Upper lobe of left lung (tissue), 6 donors: ENCODE measurements around the gene RNF4. TPM values are rescaled to one million over a fixed set of nuclear protein-coding genes. Genes with fewer than 3 reads are reported as not detected.

Experiments
- ATAC-seq, 2 donors: fragments of 200-7000 bp; cut with Tn5 transposase; one replicate each; pipeline ENCODE4 v1.9.1; 2022; ENCODE audit warnings: mild to moderate bottlenecking in 2 of 2, moderate library complexity in 2 of 2; ENCODE audit not compliant: low FRiP score in 2 of 2
- DNase-seq, 2 donors: peaks; one replicate each; pipeline ENCODE4 v3.0.0-alpha.2; 2019 to 2020
- H3K27ac ChIP-seq, 4 donors: fragments of 200-600 bp; sonication (generic); one replicate each; pipeline ENCODE4 v1.5.1; 2016 to 2019
- H3K27me3 ChIP-seq, 4 donors: fragments of 200-600 bp; sonication (generic); one replicate each; pipeline ENCODE4 v1.5.1; 2017 to 2019
- H3K36me3 ChIP-seq, 4 donors: fragments of 200-600 bp; sonication (generic); one replicate each; pipeline ENCODE4 v1.5.1; 2016 to 2019
- H3K4me1 ChIP-seq, 4 donors: fragments of 200-600 bp; sonication (generic); one replicate each; pipeline ENCODE4 v1.5.1; 2018 to 2019
- H3K4me3 ChIP-seq, 4 donors: fragments of 200-600 bp; sonication (generic); one replicate each; pipeline ENCODE4 v1.5.1; 2017 to 2019; ENCODE audit warnings: mild to moderate bottlenecking in 2 of 4, moderate library complexity in 1 of 4
- H3K9me3 ChIP-seq, 4 donors: fragments of 200-600 bp; sonication (generic); one replicate each; pipeline ENCODE4 v1.5.1; 2018 to 2019
- EP300 ChIP-seq, 4 donors: sonication (generic); formaldehyde crosslinking; IDR thresholded peaks; one replicate each; pipeline ENCODE4 v1.5.1; 2017; ENCODE audit warnings: antibody characterized with exemption in 4 of 4, control low read depth in 2 of 4
- POLR2A ChIP-seq, 4 donors: fragments of 450-650 bp; IDR thresholded peaks; one replicate each; pipeline ENCODE4 v1.5.1; 2016 to 2017; ENCODE audit warnings: antibody characterized with exemption in 4 of 4, mild to moderate bottlenecking in 2 of 4
- POLR2AphosphoS5 ChIP-seq, 2 donors: sonication (generic); formaldehyde crosslinking; IDR thresholded peaks; one replicate each; pipeline ENCODE4 v1.5.1; 2017; ENCODE audit warnings: antibody characterized with exemption in 2 of 2
- WGBS, 2 donors: methylation state at CpG; one replicate each; pipeline ENCODE4 v1.1.5; 2017 to 2018; 5-methylcytosine and 5-hydroxymethylcytosine counted together
- total RNA-seq, 6 donors: library from RNA; depleted of rRNA in 4 of 6; stranded (reverse); fragments of >200 nt in 4 of 6; gene quantifications; one replicate each; pipeline versions ENCODE4 v1.1.0 to v1.2.1, GENCODE V29; 2016 to 2021
- TF ChIP-seq, protein P1 (sequence below), 6 experiments: fragments of 450-650 bp in 4 of 6; fragments of 200-600 bp in 2 of 6; sonication (generic) in 2 of 6; IDR thresholded peaks; one replicate each; pipeline ENCODE4 v1.5.1; 2016 to 2019; ENCODE audit warnings: antibody characterized with exemption in 6 of 6
- donor health status: DM: no; HTN: no; CAD: no; lungs with moderate emphysema.
- donor health status: DM: no; HTN: yes; CAD: no; lungs with severe emphysema.

The RNF4 gene, protein sequence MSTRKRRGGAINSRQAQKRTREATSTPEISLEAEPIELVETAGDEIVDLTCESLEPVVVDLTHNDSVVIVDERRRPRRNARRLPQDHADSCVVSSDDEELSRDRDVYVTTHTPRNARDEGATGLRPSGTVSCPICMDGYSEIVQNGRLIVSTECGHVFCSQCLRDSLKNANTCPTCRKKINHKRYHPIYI
- 10 to 100 TPM; 28.0 to 48.5 (median 43.3) TPM for total RNA-seq

DNA sequence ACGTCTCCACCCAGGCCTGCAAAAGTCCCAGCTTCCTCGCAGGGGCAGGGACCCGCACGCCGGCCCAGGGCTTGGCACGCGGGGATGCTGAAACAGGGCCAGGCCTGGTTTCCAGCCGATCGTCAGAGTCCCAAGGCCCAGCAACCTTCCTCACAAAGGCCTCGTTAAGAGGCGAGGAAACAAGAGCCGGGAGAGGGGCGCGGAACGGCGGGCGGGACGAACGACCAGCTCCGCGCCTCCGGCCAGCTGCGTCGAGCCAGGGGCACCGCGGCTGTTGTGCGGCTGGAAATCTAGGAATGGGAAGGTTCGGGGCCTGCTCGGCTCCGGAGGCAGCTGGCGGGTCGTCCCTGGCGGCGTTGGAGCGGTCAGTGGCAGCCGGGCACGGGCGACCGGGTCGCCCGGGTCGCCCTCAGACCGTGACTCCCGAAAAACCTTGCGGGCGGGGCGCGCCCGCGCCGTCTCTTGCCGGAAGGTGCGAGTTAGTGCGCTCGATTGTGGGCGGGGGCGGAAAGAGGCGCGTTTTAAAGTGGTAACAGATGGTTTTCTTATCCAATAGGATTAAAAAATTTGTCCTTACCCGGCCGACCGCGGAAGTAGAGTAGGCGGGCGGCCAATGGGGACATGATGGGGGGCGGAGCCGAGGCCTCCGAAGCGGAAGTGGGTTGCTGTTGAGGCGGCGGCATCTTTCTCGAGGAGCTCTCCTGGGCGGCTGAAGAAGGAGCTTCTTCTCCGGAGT, at the start of gene RNF4:
RNF4 (plus strand) TSS at position 651 of the 736 bp plus-strand sequence. CDS start 21,388 bp downstream, outside the sequence.
- peak within 1 kb of the TSS; percentile 88 to 97 (median 92) for H3K27ac ChIP-seq
- no peak for TF ChIP-seq EP300 (IDR thresholded peaks at IDR 0.05)
- TF ChIP-seq POLR2A (IDR thresholded peaks at IDR 0.05) = peak in 2 of 4 donors; percentile 40 to 80
- TF ChIP-seq, protein P1, sequence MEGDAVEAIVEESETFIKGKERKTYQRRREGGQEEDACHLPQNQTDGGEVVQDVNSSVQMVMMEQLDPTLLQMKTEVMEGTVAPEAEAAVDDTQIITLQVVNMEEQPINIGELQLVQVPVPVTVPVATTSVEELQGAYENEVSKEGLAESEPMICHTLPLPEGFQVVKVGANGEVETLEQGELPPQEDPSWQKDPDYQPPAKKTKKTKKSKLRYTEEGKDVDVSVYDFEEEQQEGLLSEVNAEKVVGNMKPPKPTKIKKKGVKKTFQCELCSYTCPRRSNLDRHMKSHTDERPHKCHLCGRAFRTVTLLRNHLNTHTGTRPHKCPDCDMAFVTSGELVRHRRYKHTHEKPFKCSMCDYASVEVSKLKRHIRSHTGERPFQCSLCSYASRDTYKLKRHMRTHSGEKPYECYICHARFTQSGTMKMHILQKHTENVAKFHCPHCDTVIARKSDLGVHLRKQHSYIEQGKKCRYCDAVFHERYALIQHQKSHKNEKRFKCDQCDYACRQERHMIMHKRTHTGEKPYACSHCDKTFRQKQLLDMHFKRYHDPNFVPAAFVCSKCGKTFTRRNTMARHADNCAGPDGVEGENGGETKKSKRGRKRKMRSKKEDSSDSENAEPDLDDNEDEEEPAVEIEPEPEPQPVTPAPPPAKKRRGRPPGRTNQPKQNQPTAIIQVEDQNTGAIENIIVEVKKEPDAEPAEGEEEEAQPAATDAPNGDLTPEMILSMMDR (IDR thresholded peaks at IDR 0.05) = peak in 2 of 6 experiments; percentile 16 to 19
- peak; percentile 57 to 67 for TF ChIP-seq POLR2AphosphoS5 (IDR thresholded peaks at IDR 0.05)
- H3K4me3 ChIP-seq = peak within 1 kb of the TSS; percentile 75 to 99 (median 87)
- ATAC-seq (peak; percentile 96 to 97), DNase-seq (peak; percentile 95 to 97)
- H3K9me3 ChIP-seq = no peaks in the 10 kb centered on the region
- H3K36me3 ChIP-seq = peaks cover 0 to 25% (median 5%) of the 10 kb centered on the region in 4 donors
- 0 to 1% methylated on average over 48 to 70 of the region's 74 CpGs for WGBS, 2 donors
- H3K27me3 ChIP-seq = no peaks in the 10 kb centered on the region
- H3K4me1 ChIP-seq = peaks cover 21 to 32% (median 23%) of the 10 kb centered on the region in 4 donors

GRCh38 chr4:2419814-2420213, 49.1 kb upstream of the RNF4 start:
- Histone ChIP-seq H3K27ac (no peak overlapping the region), H3K36me3 (no peaks in the 10 kb centered on the region), H3K4me3 (no peak overlapping the region), H3K9me3 (no peaks in the 10 kb centered on the region), H3K27me3 (peaks cover 0 to 5% (median 2%) of the 10 kb centered on the region in 4 donors), H3K4me1 (peaks cover 23 to 36% (median 33%) of the 10 kb centered on the region in 4 donors)
- WGBS, 2 donors = 50 to 52% methylated on average over 9 of the region's 9 CpGs
- DNase-seq = peak in 1 of 2 donors; percentile 48
- TF ChIP-seq, protein P1 (IDR thresholded peaks at IDR 0.05) = no peak
- no peak for TF ChIP-seq EP300 (IDR thresholded peaks at IDR 0.05)
- TF ChIP-seq POLR2AphosphoS5 (IDR thresholded peaks at IDR 0.05) = no peak
- TF ChIP-seq POLR2A (IDR thresholded peaks at IDR 0.05) = no peak
- ATAC-seq = no peak

GRCh38 chr4:2421928-2422327, 47.0 kb upstream of the RNF4 start:
- H3K9me3 ChIP-seq = no peaks in the 10 kb centered on the region
- H3K27ac ChIP-seq = no peak overlapping the region
- WGBS, 2 donors = 79 to 94% methylated on average over 6 of the region's 6 CpGs
- H3K27me3 ChIP-seq = peaks cover 0 to 3% (median 1%) of the 10 kb centered on the region in 4 donors
- no peak for ATAC-seq
- H3K4me1 ChIP-seq = peaks cover 17 to 21% (median 19%) of the 10 kb centered on the region in 4 donors
- H3K4me3 ChIP-seq = no peak overlapping the region
- TF ChIP-seq POLR2A (IDR thresholded peaks at IDR 0.05) (no peak), EP300 (IDR thresholded peaks at IDR 0.05) (no peak), POLR2AphosphoS5 (IDR thresholded peaks at IDR 0.05) (no peak)
- TF ChIP-seq, protein P1 (IDR thresholded peaks at IDR 0.05) = no peak
- DNase-seq = no peak
- H3K36me3 ChIP-seq = no peaks in the 10 kb centered on the region

DNA sequence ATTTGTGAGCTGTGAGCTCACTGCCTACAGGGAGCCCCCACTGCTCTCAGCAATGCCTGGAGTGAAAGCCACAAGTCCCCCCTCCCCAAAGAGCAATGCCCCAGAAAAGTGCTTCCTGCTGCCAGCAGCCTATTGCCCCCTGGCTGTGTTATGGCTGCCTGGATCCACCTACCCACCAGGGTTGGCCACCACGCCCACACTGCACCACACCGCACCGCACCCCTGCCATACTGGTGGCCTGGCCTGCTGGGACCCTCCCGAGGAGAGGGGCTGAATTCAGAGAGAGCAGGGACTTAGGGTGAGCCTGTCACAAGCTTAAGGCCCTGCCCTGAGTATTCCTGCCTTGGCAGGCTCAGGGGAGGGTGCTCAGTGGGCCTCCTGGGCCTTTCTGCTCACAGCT, 45.8 kb upstream of the RNF4 start:
- ATAC-seq (no peak), DNase-seq (no peak)
- TF ChIP-seq EP300 (IDR thresholded peaks at IDR 0.05) = no peak
- TF ChIP-seq, protein P1 (IDR thresholded peaks at IDR 0.05) = no peak
- no peak for TF ChIP-seq POLR2A (IDR thresholded peaks at IDR 0.05)
- no peak for TF ChIP-seq POLR2AphosphoS5 (IDR thresholded peaks at IDR 0.05)
- 59% methylated on average over 3 of the region's 4 CpGs; no CpG with 5 or more reads in 1 of the 2 donors for WGBS, 2 donors
- Histone ChIP-seq H3K36me3 (no peaks in the 10 kb centered on the region), H3K27me3 (no peaks in the 10 kb centered on the region), H3K4me1 (peaks cover 8 to 12% (median 9%) of the 10 kb centered on the region in 4 donors), H3K27ac (no peak overlapping the region), H3K4me3 (no peak overlapping the region), H3K9me3 (no peaks in the 10 kb centered on the region)
